ENCODE data around the gene MAPK7.
A peak's percentile ranks its signal among the peaks of the same experiment; 100 is the strongest.

MAPK7 gene

DNA sequence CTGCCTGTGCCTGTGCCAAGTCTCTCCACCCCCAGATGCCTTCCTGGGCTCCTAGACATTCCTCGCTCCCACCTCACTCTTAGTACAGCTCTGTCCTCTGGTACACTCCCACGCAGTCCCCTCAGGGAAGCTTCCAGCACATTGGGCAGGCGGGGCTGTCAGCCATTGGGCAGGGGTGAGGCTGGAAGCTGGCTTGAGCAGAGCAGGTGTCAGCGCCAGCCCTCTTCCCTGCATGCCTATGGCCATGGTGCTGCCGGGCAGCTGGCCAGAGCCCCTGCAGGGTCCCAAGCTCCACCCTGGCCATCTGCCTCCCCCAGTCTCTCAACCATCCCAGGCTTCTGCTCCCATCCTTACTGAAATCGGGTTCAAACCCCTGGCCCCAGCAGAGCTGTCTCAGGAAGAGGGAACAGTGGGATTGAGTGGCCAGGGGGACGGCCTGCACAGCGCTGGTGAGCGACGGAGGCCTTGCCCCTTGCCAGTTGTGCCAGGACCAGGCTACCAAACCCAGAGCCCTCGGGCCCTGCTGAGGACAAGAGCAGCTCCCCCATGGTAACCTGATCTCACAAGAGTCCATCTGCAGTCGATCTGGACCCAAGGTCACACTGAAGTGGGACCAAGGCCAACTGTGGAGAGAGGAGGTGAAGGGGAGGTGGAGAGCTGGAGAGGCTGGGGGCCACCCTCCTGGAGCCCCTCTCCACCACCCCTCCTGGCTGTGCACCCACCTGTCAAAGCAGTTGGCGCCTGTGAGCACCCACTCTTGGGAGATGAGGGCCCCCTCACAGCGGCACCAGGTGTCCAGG lies 13.4 kb upstream of the MAPK7 start:
- no peak for DNase-seq

DNA sequence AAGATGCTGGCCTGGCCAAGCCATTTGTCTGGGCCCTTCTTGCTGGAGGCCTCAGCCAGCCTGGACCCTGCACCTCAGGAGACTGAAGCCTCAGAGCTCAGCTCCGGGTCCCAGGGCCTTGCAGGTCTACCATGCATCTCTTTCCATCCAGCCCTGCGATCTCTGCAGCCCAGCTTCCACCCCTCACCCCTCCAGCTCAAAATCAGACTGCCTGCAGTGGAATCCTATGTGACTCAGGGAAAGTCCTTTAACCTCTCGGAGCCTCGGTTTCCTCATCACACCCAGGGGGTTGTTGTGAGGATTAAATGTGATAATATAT lies 12.8 kb upstream of the MAPK7 start:
- no peak for DNase-seq

DNA sequence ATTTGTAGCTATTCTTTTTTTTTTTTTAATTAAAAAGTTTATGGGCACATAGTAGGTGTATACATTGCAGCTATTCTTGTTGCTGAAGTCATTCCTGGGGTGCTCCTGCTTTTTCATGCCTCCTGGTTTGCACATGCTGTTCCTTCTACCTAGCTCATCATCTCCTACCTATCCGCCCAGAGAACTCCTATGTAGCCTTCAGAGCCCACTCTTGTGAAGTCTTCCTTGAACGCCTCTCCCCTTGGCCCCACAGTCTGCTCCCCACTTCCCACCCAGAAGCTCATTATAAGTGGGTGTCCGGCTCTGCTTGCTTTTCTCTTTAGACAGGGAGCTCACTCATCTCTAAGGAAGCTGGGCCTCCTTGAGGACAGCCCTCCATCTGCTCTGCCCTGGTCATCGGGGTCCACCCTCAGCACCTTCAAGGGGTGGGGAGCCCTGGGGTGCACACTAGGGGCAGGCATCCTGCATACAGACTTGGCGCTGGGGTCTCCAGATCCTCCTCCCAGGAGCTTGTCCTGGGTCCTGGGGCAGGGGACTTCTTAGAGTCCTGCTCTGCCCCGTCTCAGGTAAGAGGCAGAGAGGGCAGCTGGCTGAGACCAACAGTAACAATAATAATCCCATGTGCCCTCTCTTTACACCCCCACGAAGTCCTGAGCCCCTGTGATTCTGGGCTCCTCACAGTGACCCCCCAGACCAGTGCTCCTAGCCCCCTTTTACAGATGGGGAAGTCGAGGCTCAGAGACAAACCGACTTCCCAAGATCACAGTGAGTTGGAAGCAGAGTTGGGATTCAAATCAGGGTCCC lies 12.3 kb upstream of the MAPK7 start:
- DNase-seq: no peak

DNA sequence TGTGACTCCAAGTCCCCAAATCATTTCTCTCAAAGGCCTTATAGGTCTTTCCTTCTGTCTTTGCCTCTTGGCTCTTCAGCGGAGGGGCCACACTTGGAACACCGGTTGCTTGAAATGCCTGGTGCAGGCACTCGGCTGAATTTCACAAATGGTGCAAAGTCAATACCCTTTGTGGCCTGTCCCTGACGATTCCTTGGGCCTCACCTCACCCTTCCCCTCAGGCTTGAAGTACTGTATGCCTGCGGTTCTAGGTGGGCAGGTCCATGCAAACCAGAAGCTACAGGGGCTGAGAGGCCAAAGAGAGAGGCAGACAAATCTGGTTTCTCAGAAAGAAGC lies 11.7 kb upstream of the MAPK7 start:
- DNase-seq: no peak

DNA sequence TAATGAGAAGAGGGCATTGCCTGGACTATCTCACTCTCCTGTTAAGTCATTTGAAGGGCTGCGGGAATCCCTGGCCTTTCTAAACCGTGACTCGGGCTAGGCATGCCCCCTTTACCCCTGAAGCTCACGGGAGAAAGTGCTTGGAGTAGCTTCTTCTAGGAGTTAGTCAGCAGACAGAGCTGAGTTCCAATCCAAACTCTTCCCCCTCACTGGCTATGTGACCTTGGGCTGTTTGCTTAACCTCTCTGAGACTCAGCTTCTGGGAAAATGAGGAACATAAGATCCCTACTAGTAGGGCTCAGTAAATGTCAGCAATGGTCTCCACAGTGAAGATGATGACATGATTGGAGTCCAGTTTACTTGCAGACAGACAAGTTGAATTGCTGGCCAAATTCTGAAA lies 10.1 kb upstream of the MAPK7 start:
- DNase-seq: no peak

DNA sequence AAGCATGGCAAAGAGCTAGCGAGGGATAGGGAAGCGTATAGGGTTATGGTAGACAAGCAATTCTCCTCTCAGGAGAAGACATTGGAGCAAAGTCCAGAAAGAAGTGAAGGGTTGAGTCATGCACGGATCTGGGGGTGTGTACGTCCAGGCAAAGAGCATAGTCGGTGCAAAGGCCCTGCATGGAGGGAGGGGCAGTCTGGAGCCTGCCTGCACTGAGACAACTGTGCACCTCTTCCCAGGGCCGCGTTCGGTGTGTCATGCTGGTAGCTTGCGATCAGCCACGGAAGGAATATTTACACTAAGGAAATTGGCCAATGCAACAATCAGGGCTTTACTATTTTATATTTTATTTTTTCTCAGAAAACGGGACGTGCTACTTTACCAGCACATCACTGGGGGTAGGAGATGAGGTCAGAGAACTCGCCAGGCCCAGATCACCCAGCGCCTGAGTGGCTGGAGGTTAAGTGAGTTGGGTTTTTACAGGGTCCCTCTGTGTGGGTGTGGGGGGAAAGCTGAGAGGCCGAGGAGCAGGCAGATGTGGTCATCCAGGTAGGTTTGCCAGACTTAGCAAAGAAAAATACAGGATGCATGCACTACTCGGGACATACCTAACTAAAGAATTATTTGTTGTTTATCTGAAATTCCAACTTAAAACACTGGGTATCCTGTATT lies 9.1 kb upstream of the MAPK7 start:
- DNase-seq: no peak

DNA sequence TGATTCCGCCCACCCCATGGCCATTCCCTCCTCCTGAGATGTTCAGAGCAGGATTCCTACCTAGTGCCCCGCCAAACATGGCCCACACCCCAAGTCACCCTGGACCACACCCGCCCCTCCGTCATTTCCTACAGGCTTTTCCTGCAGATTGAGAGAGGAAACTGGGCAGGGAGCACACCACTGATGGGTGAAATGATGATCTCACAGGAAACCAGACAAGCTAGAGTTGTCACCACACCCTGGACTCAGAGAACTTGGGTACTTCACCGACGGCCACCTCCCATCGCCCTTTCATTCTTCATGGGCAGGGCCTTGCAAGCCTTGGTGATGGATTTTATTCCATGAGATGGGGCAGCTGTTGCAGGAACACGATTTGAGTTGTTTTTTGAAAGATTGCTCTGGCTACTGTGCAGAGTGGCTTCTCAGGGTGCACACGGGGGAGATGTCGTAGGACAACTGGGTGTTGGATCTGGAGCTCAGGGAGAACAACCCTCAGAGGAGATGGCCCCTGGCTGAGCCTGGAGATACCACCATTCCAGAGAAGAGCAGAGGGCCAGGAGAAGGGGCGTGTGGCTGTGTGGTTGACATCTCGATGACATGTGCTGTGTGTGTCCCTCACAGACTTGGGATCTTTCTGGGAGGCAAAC lies 8.3 kb upstream of the MAPK7 start:
- DNase-seq: no peak

DNA sequence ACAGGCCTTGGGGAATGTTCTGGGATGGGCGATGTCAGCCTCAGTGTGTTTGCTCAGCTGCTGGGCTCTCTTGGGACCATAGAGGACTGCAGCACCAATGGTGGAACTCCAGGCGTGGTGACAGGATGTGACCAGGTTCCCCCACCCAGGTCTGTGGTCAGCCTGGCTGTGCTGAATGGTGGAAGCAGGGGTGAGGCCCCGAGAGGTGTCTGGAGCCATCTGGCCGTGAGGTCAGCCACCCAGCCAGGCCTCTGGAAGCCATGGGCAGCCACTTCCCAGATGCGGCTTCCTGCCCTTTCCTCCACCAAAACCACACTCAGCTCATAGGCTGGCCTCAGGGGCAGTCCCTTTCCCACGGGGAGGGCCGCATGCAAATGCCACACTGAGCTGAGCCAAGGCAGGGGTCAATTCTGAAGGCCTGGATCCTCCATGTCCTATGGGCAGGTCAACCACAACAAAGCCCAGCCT lies 7.8 kb upstream of the MAPK7 start:
- peak; percentile 5 for DNase-seq

DNA sequence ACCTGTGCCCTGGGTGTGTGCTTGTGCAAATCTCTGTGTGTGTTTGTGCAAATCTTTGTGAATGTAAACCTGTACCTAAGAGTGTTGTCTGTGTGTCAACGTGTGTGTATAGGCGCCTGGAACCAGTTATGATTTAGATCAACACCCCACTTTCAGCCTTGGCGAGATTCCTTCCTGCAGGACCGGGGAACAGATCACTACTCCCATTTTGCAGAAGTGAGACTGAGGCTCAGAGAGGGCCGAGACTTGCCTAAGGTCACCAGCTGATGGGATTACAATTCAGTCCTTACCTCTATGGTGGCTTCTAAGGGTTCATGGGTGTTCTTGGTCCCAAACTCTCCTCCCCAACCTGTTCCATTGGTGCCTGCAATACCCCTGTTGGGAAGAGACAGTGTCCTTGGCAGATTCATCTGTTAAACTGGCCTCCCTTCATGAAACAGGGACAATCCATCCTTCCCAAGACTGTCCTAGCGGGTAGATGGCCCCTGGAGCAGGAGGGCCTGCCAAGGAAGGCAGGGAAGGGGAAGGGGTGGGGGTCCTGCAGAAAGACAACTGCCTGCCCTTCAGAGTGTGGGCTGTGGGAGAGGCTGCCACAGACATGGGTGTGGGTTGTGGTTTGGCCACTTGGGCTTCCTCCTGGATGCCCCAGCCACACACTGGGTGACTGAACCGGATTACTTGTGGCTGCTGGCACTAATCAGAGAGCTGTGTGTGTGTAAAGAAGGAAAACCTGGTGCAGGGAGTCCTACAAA lies 6.9 kb upstream of the MAPK7 start:
- DNase-seq: no peak

DNA sequence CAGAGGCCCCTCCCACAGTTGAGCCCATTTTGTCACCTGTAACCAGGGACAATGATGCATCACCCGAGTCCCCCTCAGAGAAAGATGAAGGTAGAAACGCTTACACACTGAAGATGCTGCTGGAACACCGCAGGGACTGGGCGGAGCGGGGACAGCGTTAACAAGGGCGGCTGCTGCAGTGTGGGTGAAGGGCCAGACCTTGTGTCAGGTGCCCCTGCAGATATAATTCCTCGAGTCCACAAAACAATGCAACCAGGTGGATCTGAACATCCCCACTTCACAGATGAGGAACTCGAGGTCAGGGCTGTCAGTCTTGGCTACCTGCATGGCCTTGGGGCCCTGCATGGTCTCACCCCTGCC lies 6.3 kb upstream of the MAPK7 start:
- DNase-seq: no peak

DNA sequence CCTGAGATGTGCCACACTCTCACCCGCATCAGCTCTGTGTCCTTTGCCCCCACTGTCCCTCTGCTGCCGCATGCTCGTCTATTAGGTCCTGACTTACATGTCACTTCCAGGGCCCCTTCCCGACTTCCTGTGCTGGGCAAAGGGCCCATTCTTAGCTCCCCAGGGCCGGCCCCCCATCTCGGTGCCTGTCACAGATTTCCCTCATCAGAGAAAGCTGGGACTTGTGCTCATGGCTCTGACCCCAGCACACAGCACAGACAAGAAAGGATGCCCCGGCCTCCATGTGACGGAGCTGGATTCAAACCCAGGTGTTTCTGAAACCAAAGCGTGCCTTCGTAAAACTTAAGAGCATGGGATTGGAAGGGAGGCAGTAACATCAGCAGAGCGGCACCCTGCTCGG lies 5.9 kb upstream of the MAPK7 start:
- no peak for DNase-seq

DNA sequence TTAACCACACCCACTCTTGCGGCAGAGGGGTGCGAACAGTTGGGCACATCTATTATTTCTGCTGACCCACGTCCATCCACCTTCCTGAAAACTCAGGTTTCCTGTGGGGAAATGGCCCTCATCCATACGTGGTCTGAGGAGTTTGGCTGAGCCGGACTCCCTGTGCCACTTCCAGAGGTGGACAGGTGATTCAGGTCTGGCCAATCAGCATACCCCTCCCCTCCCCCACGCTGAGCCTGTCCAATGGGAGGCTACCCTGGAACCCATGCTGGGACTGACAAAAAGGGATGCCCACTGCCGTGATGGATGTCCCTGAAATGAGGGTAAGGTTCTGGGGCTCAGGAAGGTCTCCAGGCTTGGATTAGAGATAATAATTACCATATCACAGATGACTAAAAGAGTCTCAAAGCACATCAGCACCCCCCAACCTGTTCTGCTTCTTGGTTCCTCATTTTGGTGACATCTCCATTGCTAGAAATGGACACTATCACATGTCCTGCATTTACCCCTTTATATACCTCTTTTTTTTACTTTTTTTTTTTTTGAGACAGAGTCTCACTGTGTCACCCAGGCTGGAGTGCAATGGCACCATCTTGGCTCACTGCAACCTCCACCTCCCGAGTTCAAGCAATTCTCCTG lies 5.3 kb upstream of the MAPK7 start:
- DNase-seq: no peak

DNA sequence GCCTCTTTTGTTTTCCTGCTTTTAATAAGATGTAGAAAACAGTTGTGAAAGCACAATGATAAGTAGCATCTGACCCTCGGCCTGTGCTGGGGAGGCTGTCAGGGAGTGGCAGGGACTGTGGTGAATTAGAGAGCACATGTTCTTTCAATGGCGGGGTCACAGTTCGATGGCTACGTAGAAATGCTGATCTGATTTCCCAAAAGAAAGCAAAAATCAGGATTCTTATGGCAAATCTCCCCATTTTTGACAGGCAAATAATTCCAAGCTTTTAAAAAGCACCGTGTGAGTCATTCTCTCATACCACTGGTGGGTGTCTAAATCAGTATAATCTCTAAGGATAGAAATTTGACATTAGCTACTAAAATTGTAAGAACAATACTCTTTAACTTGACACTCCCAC lies 4.2 kb upstream of the MAPK7 start:
- DNase-seq: no peak

DNA sequence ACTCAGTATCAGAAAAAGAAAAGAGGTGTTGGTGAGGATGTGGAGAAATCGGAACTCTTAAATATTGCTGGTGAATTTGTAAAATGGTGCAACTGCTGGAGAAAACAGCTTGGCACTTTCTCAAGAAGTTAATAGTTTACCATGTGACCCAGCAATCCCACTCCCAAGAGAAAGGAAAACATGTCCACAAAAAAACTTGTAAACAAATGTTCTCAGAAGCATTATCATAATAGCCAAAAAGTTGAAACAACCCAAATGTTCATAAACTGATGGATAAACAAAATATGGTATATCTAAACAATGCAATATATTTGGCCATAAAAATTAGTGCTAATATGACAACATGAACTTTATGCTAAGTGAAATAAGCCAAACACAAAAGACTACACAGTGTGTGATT lies 2.6 kb upstream of the MAPK7 start:
- DNase-seq: no peak

DNA sequence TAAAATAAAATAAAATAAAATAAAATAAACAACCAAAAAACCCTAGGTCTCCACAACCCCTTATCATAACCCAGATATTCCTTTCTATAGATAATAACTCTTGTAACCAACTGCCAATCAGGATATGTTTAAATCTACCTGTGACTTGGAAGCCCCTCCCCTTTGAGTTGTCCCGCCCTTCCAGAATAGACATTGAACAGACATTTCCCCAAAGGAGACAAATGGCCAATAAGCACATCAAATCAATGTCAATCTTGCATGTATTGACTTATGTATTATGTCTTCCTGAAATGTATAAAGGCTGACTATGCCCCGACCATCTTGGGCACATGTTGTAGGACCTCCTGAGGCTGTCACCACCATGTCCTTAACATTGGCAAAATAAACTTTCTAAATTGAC lies 1.5 kb upstream of the MAPK7 start:
- no peak for DNase-seq

DNA sequence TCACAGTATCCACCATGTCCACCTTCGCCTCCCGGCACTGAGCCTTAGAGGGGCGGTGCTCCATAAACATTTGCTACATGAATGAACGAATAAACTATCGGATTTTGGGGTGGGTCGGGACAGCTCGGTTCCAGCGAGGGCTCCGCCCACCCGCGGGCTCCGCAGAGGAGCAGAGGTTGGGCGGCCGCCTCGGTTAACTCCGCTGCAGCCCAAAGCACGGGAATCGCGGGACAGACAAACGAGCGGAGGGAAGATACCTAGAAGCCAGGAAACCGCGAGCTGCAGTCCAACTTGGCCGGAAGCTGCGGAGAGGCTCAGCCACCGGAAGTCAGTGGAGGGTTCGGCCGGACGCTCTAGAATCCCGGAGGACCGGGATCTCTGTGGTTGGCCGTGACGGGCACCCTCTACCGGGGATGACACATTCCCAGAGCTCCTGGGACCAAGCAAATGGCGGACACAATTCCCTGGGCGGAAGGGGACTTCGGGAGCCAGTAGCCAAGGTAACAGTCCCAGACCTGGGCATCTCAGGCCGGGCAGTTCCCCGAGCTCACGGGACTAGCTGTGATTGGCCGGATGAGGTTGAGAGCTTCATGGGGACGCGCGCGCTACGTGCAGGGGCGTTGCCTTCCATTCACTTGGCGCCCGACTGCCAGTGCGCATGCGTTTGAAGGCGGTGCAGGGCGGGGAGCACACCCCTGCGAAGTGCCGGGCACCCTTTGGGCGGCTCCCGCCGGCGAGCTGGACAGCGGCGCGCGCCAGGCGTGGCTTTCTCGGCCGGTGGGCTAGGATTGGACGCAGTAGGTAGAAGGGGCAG lies 489 bp upstream of the MAPK7 start:
- peak; percentile 85 for DNase-seq

DNA sequence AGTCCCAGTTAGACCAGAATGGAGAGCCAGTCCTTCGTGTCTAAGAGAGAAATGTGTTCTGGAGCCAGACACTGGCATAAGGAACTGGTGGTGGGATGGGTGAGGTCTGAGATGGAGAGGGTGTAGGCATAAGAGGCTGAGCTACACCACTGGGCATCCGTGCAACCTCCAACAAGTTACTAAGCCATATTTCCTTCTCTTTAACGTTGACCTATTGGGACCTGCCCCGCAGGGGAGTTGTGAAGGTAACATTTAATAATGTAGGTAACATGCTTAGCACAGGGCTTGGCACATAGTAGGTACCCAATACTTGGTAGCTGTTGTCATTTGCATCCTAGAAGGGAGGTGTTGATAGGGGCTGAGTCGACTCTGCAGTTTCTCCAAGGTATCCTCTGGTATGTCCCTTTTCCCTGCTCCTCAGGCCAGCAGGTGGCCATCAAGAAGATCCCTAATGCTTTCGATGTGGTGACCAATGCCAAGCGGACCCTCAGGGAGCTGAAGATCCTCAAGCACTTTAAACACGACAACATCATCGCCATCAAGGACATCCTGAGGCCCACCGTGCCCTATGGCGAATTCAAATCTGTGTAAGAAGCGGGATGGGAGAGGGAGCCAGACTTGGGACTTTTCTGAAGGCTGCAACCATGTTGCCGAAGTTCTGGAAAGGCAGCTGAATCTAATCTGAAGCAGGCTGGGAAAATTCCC lies 1.2 kb downstream of the MAPK7 start:
- no peak for DNase-seq

DNA sequence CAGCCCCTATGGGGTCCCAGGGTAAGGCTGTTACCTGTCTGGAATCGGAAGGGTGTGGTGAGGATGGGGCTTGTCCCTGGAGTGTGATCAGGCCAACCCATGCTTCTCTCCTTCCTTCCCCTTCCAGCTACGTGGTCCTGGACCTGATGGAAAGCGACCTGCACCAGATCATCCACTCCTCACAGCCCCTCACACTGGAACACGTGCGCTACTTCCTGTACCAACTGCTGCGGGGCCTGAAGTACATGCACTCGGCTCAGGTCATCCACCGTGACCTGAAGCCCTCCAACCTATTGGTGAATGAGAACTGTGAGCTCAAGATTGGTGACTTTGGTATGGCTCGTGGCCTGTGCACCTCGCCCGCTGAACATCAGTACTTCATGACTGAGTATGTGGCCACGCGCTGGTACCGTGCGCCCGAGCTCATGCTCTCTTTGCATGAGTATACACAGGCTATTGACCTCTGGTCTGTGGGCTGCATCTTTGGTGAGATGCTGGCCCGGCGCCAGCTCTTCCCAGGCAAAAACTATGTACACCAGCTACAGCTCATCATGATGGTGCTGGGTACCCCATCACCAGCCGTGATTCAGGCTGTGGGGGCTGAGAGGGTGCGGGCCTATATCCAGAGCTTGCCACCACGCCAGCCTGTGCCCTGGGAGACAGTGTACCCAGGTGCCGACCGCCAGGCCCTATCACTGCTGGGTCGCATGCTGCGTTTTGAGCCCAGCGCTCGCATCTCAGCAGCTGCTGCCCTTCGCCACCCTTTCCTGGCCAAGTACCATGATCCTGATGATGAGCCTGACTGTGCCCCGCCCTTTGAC lies 2.4 kb downstream of the MAPK7 start:
- DNase-seq: no peak

DNA sequence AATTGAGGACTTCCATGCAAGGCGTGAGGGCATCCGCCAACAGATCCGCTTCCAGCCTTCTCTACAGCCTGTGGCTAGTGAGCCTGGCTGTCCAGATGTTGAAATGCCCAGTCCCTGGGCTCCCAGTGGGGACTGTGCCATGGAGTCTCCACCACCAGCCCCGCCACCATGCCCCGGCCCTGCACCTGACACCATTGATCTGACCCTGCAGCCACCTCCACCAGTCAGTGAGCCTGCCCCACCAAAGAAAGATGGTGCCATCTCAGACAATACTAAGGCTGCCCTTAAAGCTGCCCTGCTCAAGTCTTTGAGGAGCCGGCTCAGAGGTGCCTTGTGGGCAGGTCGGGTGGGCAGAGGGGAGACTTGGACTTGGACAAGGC lies 3.1 kb downstream of the MAPK7 start:
- no peak for DNase-seq
